ENCODE data around the gene CDHR5.
"Not testable (repeated sequence)": the region's sequence is repeated elsewhere in the genome, so short reads cannot be mapped to it uniquely, and the experiment has no call there.

Gene CDHR5, protein sequence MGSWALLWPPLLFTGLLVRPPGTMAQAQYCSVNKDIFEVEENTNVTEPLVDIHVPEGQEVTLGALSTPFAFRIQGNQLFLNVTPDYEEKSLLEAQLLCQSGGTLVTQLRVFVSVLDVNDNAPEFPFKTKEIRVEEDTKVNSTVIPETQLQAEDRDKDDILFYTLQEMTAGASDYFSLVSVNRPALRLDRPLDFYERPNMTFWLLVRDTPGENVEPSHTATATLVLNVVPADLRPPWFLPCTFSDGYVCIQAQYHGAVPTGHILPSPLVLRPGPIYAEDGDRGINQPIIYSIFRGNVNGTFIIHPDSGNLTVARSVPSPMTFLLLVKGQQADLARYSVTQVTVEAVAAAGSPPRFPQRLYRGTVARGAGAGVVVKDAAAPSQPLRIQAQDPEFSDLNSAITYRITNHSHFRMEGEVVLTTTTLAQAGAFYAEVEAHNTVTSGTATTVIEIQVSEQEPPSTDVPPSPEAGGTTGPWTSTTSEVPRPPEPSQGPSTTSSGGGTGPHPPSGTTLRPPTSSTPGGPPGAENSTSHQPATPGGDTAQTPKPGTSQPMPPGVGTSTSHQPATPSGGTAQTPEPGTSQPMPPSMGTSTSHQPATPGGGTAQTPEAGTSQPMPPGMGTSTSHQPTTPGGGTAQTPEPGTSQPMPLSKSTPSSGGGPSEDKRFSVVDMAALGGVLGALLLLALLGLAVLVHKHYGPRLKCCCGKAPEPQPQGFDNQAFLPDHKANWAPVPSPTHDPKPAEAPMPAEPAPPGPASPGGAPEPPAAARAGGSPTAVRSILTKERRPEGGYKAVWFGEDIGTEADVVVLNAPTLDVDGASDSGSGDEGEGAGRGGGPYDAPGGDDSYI

DNA sequence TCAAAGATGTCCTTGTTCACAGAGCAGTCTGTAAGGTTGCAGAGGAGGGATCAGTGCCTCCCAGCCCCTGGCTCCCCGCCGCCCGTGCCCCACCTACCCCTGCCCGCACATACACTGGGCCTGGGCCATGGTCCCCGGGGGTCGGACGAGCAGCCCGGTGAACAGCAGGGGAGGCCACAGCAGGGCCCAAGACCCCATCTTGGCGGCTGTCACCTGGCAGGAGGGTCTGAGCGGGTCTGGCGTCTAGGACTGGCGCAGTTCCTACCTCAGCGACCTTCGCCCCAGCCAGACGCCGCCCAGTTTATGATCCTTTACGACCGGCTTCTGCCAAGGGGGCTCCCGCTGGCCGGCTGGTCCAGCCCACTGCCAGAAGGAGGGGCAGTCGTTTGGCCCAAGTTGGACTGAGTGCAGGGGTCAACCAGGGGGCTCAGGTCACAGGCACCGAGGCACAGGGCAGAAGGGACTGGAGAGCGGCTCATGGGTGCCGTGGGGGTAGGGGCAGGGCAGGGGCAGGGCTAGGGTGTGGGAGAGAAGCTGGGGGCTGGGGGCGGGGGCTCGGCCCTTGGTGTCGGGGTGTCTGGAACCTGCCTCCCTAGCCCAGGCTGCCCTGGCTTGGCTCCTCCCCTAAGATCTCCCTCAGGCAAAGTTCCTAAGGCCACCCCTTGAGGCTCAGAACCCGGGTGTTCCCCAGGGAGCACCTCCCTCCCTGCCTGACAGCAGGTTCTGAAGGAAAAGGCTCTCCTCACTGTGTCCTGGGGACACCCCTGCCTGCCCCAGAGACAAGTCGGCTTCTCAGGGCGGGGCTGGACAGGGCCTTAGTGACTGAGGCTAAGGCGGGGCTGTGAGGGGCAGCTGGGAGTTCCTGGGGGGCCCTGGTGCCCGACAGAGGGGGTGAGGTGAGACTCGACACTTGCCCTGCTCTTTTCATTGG is at the start of gene CDHR5:
Gene CDHR5, minus strand, starts transcription at position 251 of the 931 bp plus-strand sequence. Its CDS starts 53 bp downstream, at position 198.
- DNase-seq = no peak

DNA sequence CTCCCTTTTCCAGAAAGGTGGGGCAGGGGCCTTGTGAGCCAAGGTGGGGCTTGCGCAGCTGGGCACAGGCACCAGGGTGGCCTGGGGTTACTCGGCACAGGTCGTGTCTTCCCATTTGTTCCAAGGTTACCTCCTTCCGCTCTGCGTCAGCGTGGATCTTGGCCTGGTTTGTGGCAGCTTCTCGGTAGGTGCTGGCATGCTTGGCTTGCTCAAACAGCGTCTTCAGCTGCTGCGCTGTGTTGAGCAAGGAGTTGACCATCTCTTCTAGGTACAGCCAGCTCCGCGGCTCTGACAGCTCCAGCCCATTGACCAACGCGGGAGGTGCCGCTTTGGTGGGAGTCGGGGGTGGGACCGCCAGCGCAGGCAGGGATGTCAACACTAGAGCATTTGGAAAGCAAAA is 49.7 kb upstream of the CDHR5 start:
- no peak for DNase-seq

DNA sequence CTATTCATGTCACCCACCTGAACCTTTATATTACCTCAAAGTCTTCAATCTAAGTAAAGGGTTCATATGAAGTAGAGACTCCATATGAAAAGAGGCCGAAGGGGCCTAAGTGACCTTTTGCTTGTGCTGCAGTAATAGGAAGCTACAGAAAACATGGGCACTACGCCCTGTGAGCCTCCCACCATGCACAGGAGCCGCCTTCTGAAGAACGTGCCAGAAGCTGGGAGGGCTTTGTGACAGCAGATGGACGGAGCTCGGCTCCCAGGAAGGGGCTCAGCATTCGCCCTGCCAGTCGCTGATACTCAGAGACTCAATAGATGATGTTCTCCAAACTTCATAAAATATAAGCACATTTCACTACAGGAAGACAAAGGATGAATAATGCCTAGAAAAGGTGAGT is 49.1 kb upstream of the CDHR5 start:
- DNase-seq = no peak

- DNase-seq = no peak
These were observed 41.0 kb upstream of the CDHR5 start for GRCh38 chr11:665704-666281.

DNA sequence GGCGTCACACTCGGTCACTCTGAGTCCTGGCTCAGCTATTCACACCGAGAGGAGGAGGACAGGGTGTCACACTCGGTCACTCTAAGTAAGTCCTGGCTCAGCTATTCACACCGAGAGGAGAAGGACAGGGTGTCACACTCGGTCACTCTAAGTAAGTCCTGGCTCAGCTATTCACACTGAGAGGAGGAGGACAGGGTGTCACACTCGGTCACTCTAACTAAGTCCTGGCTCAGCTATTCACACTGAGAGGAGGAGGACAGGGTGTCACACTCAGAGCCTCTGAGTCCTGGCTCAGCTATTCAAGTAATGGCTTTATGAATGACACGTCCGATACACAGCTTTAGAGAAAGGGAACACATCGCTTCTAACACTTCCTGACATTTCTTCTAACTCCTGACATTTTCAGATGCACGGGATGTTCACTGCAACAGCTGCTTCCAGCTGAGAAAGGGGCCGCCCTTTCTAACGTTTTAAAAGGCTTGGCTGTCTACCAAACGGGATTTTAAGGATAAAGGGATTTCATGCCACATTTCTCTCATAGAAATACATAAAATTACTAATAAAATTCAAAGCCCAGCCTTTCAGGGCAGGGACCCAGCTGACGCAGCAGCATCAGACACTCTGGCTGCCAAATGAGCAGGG is 40.4 kb upstream of the CDHR5 start:
- no peak for DNase-seq

GRCh38 chr11:662689-663274 is 38.0 kb upstream of the CDHR5 start:
- DNase-seq = no peak

- DNase-seq = no peak
These were observed 36.1 kb upstream of the CDHR5 start for GRCh38 chr11:660681-661444.

DNA sequence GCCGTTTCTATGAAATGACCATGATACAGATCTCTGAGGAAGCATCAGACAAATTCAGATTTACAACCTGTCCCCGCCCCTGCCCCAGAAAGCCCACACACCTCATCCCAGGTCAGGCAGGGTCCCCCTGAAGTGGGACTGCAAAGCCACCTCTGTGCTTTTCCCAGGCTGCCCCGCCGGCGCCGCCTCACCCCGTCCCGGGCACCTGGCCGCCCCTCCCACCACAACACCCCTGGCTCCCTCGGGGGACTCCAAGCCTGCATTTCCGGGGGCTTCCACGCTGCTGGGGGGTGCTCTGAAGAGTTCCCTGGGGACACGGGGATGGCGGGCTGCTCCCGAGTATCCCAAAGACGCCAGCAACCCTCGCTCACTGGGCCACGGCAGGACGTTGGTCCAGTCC is 35.5 kb upstream of the CDHR5 start:
- no peak for DNase-seq

GRCh38 chr11:659532-660085 is 34.9 kb upstream of the CDHR5 start:
- DNase-seq = no peak

GRCh38 chr11:657691-658126 is 33.0 kb upstream of the CDHR5 start:
- no peak for DNase-seq

GRCh38 chr11:656866-657265 is 32.1 kb upstream of the CDHR5 start:
- DNase-seq = no peak

- DNase-seq = no peak
These were observed 31.7 kb upstream of the CDHR5 start for GRCh38 chr11:656426-656825.

GRCh38 chr11:655036-655726 is 30.4 kb upstream of the CDHR5 start:
- DNase-seq = no peak

DNA sequence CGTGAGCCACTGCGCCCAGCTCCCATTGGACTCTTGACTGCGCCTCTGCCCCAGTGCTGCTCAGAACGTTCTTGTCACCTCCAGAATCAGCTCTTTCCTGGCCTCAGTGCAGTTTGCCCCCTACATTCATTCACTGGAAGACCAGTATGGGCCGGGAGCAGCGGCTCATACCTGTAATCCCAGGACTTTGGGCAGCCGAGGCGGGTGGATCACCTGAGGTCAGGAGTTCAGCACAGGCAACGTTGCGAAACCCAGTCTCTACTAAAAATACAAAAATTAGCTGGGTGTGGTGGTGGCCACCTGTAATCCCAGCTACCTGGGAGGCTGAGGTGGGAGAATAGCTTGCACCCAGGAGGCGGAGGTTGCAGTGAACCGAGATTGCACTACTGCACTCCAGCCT is 29.7 kb upstream of the CDHR5 start:
- not testable (repeated sequence) for DNase-seq

DNA sequence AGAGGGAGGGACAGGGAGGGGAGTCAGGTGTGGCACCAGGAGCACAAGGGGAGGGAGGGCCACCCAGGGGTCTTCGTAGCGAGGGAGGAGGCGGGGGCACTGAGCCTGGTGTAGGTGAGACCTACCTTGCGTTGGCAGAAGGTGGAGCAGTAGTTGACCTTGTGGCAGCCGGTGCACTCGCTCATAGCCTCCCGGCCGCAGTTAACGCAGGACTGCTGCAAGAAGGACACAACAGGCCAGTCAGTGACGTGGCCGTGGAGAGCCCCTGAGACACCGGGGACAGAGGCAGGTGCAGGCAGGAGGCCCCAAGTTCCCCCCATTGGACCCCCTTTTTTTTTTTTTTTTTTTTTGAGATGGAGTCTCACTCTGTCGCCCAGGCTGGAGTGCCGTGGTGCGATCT is 29.1 kb upstream of the CDHR5 start:
- no peak for DNase-seq

DNA sequence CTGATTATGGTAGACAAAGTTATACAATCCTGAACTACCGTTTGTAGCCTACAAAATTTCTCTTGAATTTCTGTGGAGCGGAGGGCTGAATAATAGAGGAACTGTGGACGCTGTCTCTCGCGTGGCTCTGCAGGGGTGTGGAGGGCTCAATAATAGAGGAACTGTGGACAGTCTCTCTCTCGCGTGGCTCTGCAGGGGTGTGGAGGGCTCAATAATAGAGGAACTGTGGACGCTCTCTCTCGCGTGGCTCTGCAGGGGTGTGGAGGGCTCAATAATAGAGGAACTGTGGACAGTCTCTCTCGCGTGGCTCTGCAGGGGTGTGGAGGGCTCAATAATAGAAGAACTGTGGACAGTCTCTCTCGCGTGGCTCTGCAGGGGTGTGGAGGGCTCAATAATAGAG is 28.4 kb upstream of the CDHR5 start:
- DNase-seq = not testable (repeated sequence)

GRCh38 chr11:650482-650881 is 25.7 kb upstream of the CDHR5 start:
- DNase-seq = no peak

- DNase-seq = not testable (repeated sequence)
These were observed 23.0 kb upstream of the CDHR5 start for GRCh38 chr11:647672-648158.

DNA sequence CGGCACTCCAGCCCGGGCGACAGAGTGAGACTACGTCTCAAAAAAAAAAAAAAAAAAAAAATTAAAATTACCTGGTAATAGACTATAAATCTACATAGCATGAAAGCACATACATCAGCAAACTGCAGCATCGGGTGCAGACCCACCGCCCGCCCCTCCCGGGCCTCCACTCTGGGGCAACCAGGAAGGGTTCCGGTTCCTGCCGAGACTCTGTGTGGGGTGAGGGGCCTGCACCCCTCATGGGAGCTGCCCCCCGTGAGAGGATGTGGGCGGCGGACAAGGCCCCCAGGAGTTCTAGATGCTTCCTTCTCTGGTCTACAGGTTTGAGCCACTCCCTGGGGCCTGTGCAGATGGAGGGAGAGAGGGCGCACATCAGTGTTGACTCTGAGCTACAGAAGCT is 21.5 kb upstream of the CDHR5 start:
- no peak for DNase-seq

GRCh38 chr11:645536-645935 is 20.8 kb upstream of the CDHR5 start:
- DNase-seq = no peak

Measured in GOT3 (cell line).